GM21737 (cell line): ENCODE measurements around the gene APOBEC3H.
"Not testable (repeated sequence)": the region's sequence is repeated elsewhere in the genome, so short reads cannot be mapped to it uniquely, and the experiment has no call there.

Source experiments
- ATAC-seq: cut with Tn5 transposase; IDR thresholded peaks from one replicate; pipeline ENCODE4 v1.9.1; 2021; ENCODE audit warnings: mild to moderate bottlenecking, moderate library complexity; ENCODE audit not compliant: unreplicated experiment

APOBEC3H gene

DNA sequence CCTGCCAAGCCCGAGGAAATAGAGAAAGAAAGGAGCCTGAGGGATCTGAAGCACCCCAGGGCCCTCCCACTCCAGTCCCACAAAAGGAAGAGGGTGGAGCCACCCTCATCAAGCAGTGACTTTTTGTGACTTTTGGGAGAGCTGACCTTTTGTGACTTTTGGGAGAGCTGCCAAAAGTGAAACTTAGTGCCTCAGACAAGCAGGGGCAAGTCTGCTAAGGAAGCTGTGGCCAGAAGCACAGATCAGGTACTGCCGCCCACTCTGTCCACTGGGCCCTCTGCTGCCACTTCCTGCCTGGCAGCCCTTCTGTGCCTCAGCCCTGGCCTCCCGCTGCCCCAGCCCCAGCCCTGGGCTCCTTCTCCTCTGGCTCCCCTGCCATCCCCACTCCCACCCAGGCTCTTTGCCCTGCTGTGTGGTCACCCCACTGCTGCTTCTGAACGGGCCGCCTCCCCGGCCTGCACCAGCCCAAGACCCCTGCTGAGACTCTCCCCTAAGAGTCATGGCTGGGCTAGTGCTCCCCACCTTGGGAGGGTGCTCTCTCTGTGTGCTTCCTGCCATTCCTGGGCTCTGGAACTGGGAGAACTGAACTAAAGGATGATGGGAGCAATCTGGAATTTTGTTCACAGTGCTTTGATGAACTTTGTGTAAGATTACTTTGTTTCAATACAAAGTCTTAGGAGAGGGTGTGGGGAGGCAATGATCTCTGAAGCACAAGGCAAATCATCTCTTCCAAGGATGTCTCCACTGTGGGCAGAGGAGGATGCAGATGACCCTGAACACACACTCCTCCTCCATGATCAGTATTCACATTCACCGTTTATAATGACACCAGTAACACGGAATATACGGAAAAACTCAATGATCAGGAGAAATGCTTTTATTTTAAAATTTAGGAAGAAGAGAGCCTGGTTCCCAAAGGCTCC, at the start of gene APOBEC3H:
TSS of gene APOBEC3H (plus strand) at position 147 of the 923 bp plus-strand sequence. CDS start 3,035 bp downstream, outside the sequence.
- ATAC-seq, result no peak

DNA sequence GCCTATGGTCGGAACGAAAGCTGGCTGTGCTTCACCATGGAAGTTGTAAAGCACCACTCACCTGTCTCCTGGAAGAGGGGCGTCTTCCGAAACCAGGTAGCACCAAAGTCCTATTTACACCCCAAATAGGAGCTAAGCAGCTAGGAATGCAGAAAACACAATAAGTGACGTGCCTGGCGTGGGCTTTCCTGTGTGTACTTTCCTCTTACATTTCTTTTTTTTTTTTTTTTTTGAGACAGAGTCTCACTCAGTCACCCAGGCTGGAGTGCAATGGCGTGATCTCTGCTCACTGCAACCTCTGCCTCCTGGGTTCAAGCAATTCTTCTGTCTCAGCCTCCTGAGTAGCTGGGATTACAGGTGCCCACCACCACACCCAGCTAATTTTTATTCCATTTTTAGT, 47.6 kb upstream of the APOBEC3H start:
- ATAC-seq, result not testable (repeated sequence)

- ATAC-seq, result not testable (repeated sequence)
Measured at GRCh38 chr22:39051844-39052495, 45.1 kb upstream of the APOBEC3H start.

- no peak for ATAC-seq
Measured at GRCh38 chr22:39055658-39056057, 41.4 kb upstream of the APOBEC3H start.

- ATAC-seq, result not testable (repeated sequence)
Measured at GRCh38 chr22:39061290-39061689, 35.8 kb upstream of the APOBEC3H start.

GRCh38 chr22:39061951-39062350, 35.1 kb upstream of the APOBEC3H start:
- not testable (repeated sequence) for ATAC-seq

DNA sequence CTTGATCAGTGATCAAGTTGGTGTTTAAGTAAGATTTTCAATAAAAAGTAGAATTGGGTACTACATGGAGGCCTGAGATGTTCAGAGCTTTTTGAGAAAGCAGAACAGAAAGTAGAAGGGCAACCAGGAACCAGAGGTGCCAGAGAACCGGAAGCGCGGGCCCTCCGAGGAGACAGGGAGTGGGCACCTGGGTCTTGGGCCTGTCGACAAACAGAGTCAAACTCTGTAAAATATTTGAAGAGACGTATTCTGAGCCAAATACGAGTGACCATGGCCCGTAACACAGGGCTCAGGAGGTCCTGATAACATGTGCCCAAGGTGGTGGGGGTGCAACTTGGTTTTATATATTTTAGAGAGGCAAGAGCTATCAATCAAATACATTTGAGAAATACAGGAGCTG, 33.1 kb upstream of the APOBEC3H start:
- ATAC-seq, result not testable (repeated sequence)

- ATAC-seq, result not testable (repeated sequence)
Measured at GRCh38 chr22:39066442-39067276, 30.4 kb upstream of the APOBEC3H start.

DNA sequence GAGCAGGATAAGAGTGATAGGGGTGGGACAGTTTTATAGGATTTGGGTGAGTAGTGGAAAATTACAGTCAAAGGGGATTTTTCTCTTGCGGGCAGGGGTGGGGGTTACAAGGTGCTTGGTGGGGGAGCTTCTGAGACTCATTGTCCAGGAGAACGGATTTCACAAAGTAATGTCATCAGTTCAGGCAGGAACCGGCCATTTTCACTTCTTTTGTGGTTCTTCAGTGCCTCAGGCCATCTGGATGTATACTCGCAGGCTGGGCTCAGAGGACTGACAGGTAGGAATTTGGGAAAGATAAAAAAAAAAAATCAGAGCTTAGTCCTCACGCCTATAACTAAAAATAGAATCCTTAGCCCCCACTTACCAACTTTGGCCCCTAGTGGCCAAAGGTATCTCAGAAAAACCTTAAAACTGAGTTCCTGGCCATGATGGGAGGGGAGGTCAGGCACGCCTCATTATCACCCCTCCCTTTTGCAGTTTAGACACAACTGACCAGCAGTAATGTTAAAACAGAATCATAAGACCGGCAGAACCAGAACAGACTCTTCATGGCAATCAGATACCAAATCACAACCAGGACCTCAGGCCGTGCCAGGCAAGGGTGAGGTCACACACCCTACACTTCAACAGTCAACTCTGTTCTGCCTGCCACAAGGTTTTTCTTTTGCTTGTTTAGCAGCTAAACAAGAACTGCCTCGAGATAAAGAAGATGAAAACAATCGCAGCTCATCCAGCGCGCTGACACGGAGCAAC, 28.8 kb upstream of the APOBEC3H start:
- no peak for ATAC-seq

GRCh38 chr22:39070186-39070585, 26.9 kb upstream of the APOBEC3H start:
- ATAC-seq, result no peak

- ATAC-seq, result not testable (repeated sequence)
Measured at GRCh38 chr22:39072581-39072981, 24.5 kb upstream of the APOBEC3H start.

DNA sequence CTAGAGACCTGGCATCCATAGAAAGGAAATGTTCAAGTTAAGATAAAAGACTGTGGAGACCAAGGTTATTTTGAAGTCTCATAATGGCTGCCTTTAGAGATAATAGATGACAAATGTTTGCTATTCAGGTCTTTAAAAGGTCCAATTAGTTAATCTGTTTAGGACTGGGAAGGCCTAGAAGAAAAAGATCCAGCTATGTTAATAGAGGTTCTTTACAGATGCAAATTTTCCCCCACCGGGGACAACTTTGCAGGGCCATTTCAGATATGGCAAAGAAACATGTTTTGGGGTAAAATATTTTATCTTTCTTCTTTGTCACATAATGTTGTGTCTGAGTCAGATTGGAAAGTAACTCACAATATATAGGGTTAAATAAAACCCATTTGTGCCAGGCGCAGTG, 23.1 kb upstream of the APOBEC3H start:
- ATAC-seq, result no peak

GRCh38 chr22:39076155-39077025, 20.7 kb upstream of the APOBEC3H start:
- ATAC-seq, result not testable (repeated sequence)

GRCh38 chr22:39077026-39077840, 19.8 kb upstream of the APOBEC3H start, which contains the start of gene APOBEC3G:
TSS of gene APOBEC3G (plus strand) at chr22:39077275. CDS start at chr22:39077362, 87 bp downstream.
- ATAC-seq, result peak; percentile 80

GRCh38 chr22:39077912-39078311, 19.1 kb upstream of the APOBEC3H start:
- not testable (repeated sequence) for ATAC-seq

- ATAC-seq, result no peak
Measured at GRCh38 chr22:39078329-39078728, 18.7 kb upstream of the APOBEC3H start.

DNA sequence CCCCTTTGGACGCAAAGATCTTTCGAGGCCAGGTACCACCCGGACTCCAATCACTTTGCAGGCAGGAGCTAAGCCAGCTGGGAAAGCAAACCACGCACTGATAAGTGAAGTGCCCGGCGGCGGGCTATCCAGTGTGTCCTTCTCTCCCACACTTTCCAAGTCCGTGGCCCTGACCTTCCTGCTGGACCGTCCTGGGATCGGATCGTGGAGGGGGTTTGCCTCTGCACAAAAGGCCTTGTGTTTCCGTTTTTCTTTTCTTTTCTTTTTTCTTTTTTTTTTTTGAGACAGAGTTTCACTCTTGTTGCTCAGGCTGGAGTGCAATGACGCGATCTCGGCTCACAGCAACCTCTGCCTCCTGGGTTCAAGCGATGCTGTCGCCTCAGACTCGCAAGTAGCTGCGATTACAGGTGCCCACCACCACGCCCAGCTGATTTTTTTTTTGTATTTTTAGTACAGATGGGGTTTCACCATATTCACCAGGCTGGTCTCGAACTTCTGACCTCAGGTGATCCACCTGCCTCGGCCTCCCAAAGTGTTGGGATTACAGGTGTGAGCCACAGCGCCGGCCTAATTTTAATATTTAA, 17.9 kb upstream of the APOBEC3H start:
- ATAC-seq, result not testable (repeated sequence)
